GM23338 (cell line): Measurements from ENCODE around the gene SOX15. TPM values are rescaled to one million over a fixed set of nuclear protein-coding genes. Genes with fewer than 3 reads are reported as not detected.

Experiments
- ATAC-seq: fragments of 200-7000 bp; cut with Tn5 transposase; 3 replicates; pipeline ENCODE4 v1.9.1; 2020
- DNase-seq: peaks from one replicate; pipeline ENCODE4 v3.0.0-alpha.2; 2015; ENCODE audit warnings: low spot score
- H2AFZ ChIP-seq: fragments of 200-600 bp; sonication (generic); 2 replicates; pipeline ENCODE4 v1.8.0; 2016; ENCODE audit warnings: antibody characterized with exemption, mild to moderate bottlenecking, moderate library complexity
- H3F3A ChIP-seq: fragments of 200-600 bp; sonication (generic); replicated peaks from 2 replicates; pipeline ENCODE4 v1.8.0; 2017; ENCODE audit warnings: antibody characterized with exemption, mixed run types, low read depth
- H3K27ac ChIP-seq: fragments of 200-600 bp; sonication (generic); 2 replicates; pipeline ENCODE4 v1.6.1; 2016; ENCODE audit warnings: low read depth
- H3K27me3 ChIP-seq: fragments of 200-600 bp; sonication (generic); 2 replicates; pipeline ENCODE4 v1.8.0; 2016; ENCODE audit warnings: mild to moderate bottlenecking, mixed run types, moderate library complexity; ENCODE audit not compliant: insufficient read depth
- H3K36me3 ChIP-seq: fragments of 200-600 bp; sonication (generic); 2 replicates; pipeline ENCODE4 v1.8.0; 2016; ENCODE audit warnings: mild to moderate bottlenecking; ENCODE audit not compliant: insufficient read depth
- H3K4me1 ChIP-seq: fragments of 200-600 bp; sonication (generic); 2 replicates; pipeline ENCODE4 v1.8.0; 2016; ENCODE audit warnings: mild to moderate bottlenecking, moderate library complexity; ENCODE audit not compliant: insufficient read depth
- H3K4me2 ChIP-seq: fragments of 200-600 bp; sonication (generic); 2 replicates; pipeline ENCODE4 v1.7.1; 2017; ENCODE audit warnings: mixed run types
- H3K4me3 ChIP-seq: fragments of 200-600 bp; sonication (generic); 2 replicates; pipeline ENCODE4 v1.6.1; 2016; ENCODE audit warnings: mixed run types
- H3K79me2 ChIP-seq: fragments of 200-600 bp; sonication (generic); replicated peaks from 2 replicates; pipeline ENCODE4 v1.8.0; 2017; ENCODE audit warnings: mild to moderate bottlenecking; ENCODE audit not compliant: insufficient read depth
- H3K9me2 ChIP-seq: fragments of 200-600 bp; sonication (generic); 2 replicates; pipeline ENCODE4 v1.8.0; 2017; ENCODE audit not compliant: insufficient read depth
- H4K20me1 ChIP-seq: fragments of 200-600 bp; sonication (generic); replicated peaks from 2 replicates; pipeline ENCODE4 v1.8.0; 2017; ENCODE audit warnings: mild to moderate bottlenecking; ENCODE audit not compliant: insufficient read depth
- H3K27ac Mint-ChIP-seq: 2 replicates; pipeline ENCODE4 v1.8.0; 2020; ENCODE audit warnings: inconsistent platforms, mild to moderate bottlenecking, moderate library complexity, mixed read lengths
- H3K27me3 Mint-ChIP-seq: 3 replicates; pipeline ENCODE4 v1.8.0; 2022; ENCODE audit warnings: low read depth, mild to moderate bottlenecking, moderate library complexity, mixed read lengths, inconsistent platforms; ENCODE audit not compliant: insufficient read depth, poor library complexity
- H3K36me3 Mint-ChIP-seq: 3 replicates; pipeline ENCODE4 v1.8.0; 2021; ENCODE audit warnings: low read depth, mild to moderate bottlenecking, inconsistent platforms, moderate library complexity, mixed read lengths
- H3K4me1 Mint-ChIP-seq: 3 replicates; pipeline ENCODE4 v1.8.0; 2020; ENCODE audit warnings: mild to moderate bottlenecking, inconsistent platforms, mixed read lengths
- H3K4me3 Mint-ChIP-seq: 3 replicates; pipeline ENCODE4 v1.8.0; 2021; ENCODE audit warnings: moderate library complexity, mild to moderate bottlenecking, inconsistent platforms, mixed read lengths
- H3K9me3 Mint-ChIP-seq: 3 replicates; pipeline ENCODE4 v1.8.0; 2020; ENCODE audit warnings: moderate library complexity, mild to moderate bottlenecking, inconsistent platforms, mixed read lengths
- CREB1 ChIP-seq: fragments of 250-450 bp; sonication (Bioruptor Pico); IDR thresholded peaks from 2 replicates; pipeline ENCODE4 v1.5.0; 2020; ENCODE audit warnings: low read depth, mild to moderate bottlenecking, moderate library complexity
- EZH2 ChIP-seq: fragments of 200-600 bp; sonication (generic); IDR thresholded peaks from one replicate; pipeline ENCODE4 v1.8.0; 2017; ENCODE audit warnings: antibody characterized with exemption, mild to moderate bottlenecking, low read depth; ENCODE audit not compliant: unreplicated experiment
- EZH2phosphoT487 ChIP-seq: fragments of 200-600 bp; sonication (generic); IDR thresholded peaks from one replicate; pipeline ENCODE4 v1.8.1; 2018; ENCODE audit warnings: antibody characterized with exemption; ENCODE audit not compliant: unreplicated experiment
- POLR2AphosphoS5 ChIP-seq: IDR thresholded peaks from 2 replicates; pipeline ENCODE4 v1.6.1; 2016; ENCODE audit warnings: antibody characterized with exemption, low read depth
- ZNF331 ChIP-seq: fragments of 250-450 bp; sonication (Bioruptor Pico); IDR thresholded peaks from 2 replicates; pipeline ENCODE4 v1.5.0; 2020; ENCODE audit warnings: low read depth, mild to moderate bottlenecking, moderate library complexity
- polyA plus RNA-seq: library from polyadenylated mRNA; unstranded; fragments of >200 nt; fragmentation: Nextera tagmentation; extraction: Ambion mirVana; gene quantifications from 2 replicates; pipeline ENCODE4 v1.2.1, GENCODE V29; 2016
- total RNA-seq: library from RNA; depleted of rRNA; stranded (reverse); fragments of >200 nt; shearing (Covaris generic); gene quantifications from 2 replicates; pipeline ENCODE4 v1.2.3, GENCODE V29; 2014
- TF ChIP-seq, protein P1 (sequence below), 2 experiments: fragments of 200-600 bp in 1 of 2; sonication (generic) in 1 of 2; conservative IDR thresholded peaks; 2 replicates each; pipeline versions ENCODE4 v1.5.1 to v1.6.1; 2016 to 2017; ENCODE audit warnings: antibody characterized with exemption in 2 of 2, low read depth in 2 of 2, mild to moderate bottlenecking in 2 of 2, moderate library complexity in 1 of 2
- TF ChIP-seq, protein P2 (sequence below): IDR thresholded peaks from one replicate; pipeline ENCODE4 v1.6.1; 2018; ENCODE audit warnings: antibody characterized with exemption; ENCODE audit not compliant: unreplicated experiment

Gene SOX15
- total and polyA plus RNA-seq, 2 experiments from 2014 or later = 29.9 to 43.0 TPM

DNA sequence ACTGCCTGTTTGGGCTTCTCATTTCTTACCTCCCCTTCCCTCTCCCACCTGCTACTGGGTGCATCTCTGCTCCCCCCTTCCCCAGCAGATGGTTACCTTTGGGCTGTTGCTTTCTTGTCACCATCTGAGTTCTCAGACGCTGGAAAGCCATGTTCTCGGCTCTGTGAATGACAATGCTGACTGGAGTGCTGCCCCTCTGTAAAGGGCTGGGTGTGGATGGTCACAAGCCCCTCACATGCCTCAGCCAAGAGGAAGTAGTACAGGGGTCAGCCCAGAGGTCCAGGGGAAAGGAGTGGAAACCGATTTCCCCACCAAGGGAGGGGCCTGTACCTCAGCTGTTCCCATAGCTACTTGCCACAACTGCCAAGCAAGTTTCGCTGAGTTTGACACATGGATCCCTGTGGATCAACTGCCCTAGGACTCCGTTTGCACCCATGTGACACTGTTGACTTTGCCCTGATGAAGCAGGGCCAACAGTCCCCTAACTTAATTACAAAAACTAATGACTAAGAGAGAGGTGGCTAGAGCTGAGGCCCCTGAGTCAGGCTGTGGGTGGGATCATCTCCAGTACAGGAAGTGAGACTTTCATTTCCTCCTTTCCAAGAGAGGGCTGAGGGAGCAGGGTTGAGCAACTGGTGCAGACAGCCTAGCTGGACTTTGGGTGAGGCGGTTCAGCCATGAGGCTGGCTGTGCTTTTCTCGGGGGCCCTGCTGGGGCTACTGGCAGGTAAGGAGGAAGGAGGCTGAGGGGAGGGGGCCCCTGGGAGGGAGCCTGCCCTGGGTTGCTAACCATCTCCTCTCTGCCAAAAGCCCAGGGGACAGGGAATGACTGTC, 10.7 kb downstream of the SOX15 start, which contains the start of gene CD68:
Gene CD68, plus strand, starts transcription at position 638 of the 833 bp plus-strand sequence. Its CDS starts 40 bp downstream, at position 678.
- TF ChIP-seq CREB1 (CRISPR knock-in tag) (no peak), EZH2phosphoT487 (no peak), POLR2AphosphoS5 (peak; percentile 92), EZH2 (no peak), ZNF331 (CRISPR knock-in tag) (no peak)
- TF ChIP-seq, protein P1, sequence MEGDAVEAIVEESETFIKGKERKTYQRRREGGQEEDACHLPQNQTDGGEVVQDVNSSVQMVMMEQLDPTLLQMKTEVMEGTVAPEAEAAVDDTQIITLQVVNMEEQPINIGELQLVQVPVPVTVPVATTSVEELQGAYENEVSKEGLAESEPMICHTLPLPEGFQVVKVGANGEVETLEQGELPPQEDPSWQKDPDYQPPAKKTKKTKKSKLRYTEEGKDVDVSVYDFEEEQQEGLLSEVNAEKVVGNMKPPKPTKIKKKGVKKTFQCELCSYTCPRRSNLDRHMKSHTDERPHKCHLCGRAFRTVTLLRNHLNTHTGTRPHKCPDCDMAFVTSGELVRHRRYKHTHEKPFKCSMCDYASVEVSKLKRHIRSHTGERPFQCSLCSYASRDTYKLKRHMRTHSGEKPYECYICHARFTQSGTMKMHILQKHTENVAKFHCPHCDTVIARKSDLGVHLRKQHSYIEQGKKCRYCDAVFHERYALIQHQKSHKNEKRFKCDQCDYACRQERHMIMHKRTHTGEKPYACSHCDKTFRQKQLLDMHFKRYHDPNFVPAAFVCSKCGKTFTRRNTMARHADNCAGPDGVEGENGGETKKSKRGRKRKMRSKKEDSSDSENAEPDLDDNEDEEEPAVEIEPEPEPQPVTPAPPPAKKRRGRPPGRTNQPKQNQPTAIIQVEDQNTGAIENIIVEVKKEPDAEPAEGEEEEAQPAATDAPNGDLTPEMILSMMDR (conservative IDR thresholded peaks at IDR 0.05; ENCODE audit: low read depth in 2 of 2) = no peak
- TF ChIP-seq, protein P2, sequence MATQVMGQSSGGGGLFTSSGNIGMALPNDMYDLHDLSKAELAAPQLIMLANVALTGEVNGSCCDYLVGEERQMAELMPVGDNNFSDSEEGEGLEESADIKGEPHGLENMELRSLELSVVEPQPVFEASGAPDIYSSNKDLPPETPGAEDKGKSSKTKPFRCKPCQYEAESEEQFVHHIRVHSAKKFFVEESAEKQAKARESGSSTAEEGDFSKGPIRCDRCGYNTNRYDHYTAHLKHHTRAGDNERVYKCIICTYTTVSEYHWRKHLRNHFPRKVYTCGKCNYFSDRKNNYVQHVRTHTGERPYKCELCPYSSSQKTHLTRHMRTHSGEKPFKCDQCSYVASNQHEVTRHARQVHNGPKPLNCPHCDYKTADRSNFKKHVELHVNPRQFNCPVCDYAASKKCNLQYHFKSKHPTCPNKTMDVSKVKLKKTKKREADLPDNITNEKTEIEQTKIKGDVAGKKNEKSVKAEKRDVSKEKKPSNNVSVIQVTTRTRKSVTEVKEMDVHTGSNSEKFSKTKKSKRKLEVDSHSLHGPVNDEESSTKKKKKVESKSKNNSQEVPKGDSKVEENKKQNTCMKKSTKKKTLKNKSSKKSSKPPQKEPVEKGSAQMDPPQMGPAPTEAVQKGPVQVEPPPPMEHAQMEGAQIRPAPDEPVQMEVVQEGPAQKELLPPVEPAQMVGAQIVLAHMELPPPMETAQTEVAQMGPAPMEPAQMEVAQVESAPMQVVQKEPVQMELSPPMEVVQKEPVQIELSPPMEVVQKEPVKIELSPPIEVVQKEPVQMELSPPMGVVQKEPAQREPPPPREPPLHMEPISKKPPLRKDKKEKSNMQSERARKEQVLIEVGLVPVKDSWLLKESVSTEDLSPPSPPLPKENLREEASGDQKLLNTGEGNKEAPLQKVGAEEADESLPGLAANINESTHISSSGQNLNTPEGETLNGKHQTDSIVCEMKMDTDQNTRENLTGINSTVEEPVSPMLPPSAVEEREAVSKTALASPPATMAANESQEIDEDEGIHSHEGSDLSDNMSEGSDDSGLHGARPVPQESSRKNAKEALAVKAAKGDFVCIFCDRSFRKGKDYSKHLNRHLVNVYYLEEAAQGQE = no peak
- Histone ChIP-seq H4K20me1 (peaks cover 35% of the 10 kb centered on the region), H3K4me3 (no peak within 1 kb of the TSS), H3K9me2 (no peaks in the 10 kb centered on the region; the same call in 1 of the 2 replicates), H3K4me2 (no peak within 1 kb of the TSS), H3K79me2 (peaks cover 46% of the 10 kb centered on the region), H3K27me3 (no peaks in the 10 kb centered on the region), H3K4me1 (peaks cover 39% of the 10 kb centered on the region), H3K27ac (peak within 1 kb of the TSS; percentile 79; the same call in 1 of the 2 replicates), H3F3A (peaks cover 75% of the 10 kb centered on the region), H3K36me3 (peaks cover 42% of the 10 kb centered on the region), H2AFZ (no peak within 1 kb of the TSS)
- DNase-seq (peak; percentile 73), ATAC-seq (peak; percentile 29)
- Mint-ChIP-seq H3K4me1 (peaks cover 72% of the 10 kb centered on the region), H3K27me3 (peaks cover 58% of the 10 kb centered on the region), H3K4me3 (peak within 1 kb of the TSS; percentile 40; the same call in 2 of the 3 replicates), H3K27ac (peak within 1 kb of the TSS; percentile 88), H3K36me3 (peaks cover 80% of the 10 kb centered on the region), H3K9me3 (peaks cover 7% of the 10 kb centered on the region; the same call in 2 of the 3 replicates)
